NB4 (cell line): ENCODE data around the gene RETREG3.

Source experiments
- DNase-seq: peaks from one replicate; pipeline ENCODE4 v3.0.0; 2010; ENCODE audit warnings: low read depth
- H3K4me3 ChIP-seq: one replicate; pipeline ENCODE4 v1.5.1; 2011; ENCODE audit warnings: mild to moderate bottlenecking, low read depth, low read length, moderate library complexity
- MYC ChIP-seq: IDR thresholded peaks from 2 replicates; pipeline ENCODE4 v1.6.1; 2011; ENCODE audit warnings: low read depth, low read length
- POLR2A ChIP-seq: IDR thresholded peaks from 2 replicates; pipeline ENCODE4 v1.6.1; 2011; ENCODE audit warnings: mild to moderate bottlenecking; ENCODE audit not compliant: insufficient read length; ENCODE audit errors: extremely low read depth
- TF ChIP-seq, protein P1 (sequence below): IDR thresholded peaks from 2 replicates; pipeline ENCODE4 v1.6.1; 2011; ENCODE audit warnings: low read depth, low read length
- TF ChIP-seq, protein P2 (sequence below): IDR thresholded peaks from one replicate; pipeline ENCODE4 v1.5.1; 2012; ENCODE audit warnings: low read depth, low read length

Gene RETREG3

DNA sequence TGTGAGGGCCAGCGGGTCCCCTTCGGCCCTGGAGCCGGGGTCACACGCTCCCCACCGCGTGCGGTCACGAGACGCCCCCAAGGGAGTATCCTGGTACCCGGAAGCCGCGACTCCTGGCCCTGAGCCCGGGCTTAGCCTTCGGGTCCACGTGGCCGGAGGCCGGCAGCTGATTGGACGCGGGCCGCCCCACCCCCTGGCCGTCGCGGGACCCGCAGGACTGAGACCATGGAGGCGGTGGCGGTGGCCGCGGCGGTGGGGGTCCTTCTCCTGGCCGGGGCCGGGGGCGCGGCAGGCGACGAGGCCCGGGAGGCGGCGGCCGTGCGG lies 73.2 kb downstream of the RETREG3 start, which contains the start of gene NAGLU:
Gene NAGLU, plus strand, starts transcription at position 194 of the 324 bp plus-strand sequence. Its CDS starts 32 bp downstream, at position 226.
- peak; percentile 94 for DNase-seq
- TF ChIP-seq, protein P1, sequence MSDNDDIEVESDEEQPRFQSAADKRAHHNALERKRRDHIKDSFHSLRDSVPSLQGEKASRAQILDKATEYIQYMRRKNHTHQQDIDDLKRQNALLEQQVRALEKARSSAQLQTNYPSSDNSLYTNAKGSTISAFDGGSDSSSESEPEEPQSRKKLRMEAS: peak; percentile 98
- TF ChIP-seq MYC (peak; percentile 53; the same call in 1 of the 2 replicates), POLR2A (peak; percentile 44)
- TF ChIP-seq, protein P2, sequence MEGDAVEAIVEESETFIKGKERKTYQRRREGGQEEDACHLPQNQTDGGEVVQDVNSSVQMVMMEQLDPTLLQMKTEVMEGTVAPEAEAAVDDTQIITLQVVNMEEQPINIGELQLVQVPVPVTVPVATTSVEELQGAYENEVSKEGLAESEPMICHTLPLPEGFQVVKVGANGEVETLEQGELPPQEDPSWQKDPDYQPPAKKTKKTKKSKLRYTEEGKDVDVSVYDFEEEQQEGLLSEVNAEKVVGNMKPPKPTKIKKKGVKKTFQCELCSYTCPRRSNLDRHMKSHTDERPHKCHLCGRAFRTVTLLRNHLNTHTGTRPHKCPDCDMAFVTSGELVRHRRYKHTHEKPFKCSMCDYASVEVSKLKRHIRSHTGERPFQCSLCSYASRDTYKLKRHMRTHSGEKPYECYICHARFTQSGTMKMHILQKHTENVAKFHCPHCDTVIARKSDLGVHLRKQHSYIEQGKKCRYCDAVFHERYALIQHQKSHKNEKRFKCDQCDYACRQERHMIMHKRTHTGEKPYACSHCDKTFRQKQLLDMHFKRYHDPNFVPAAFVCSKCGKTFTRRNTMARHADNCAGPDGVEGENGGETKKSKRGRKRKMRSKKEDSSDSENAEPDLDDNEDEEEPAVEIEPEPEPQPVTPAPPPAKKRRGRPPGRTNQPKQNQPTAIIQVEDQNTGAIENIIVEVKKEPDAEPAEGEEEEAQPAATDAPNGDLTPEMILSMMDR: no peak
- peak within 1 kb of the TSS; percentile 85 for H3K4me3 ChIP-seq

DNA sequence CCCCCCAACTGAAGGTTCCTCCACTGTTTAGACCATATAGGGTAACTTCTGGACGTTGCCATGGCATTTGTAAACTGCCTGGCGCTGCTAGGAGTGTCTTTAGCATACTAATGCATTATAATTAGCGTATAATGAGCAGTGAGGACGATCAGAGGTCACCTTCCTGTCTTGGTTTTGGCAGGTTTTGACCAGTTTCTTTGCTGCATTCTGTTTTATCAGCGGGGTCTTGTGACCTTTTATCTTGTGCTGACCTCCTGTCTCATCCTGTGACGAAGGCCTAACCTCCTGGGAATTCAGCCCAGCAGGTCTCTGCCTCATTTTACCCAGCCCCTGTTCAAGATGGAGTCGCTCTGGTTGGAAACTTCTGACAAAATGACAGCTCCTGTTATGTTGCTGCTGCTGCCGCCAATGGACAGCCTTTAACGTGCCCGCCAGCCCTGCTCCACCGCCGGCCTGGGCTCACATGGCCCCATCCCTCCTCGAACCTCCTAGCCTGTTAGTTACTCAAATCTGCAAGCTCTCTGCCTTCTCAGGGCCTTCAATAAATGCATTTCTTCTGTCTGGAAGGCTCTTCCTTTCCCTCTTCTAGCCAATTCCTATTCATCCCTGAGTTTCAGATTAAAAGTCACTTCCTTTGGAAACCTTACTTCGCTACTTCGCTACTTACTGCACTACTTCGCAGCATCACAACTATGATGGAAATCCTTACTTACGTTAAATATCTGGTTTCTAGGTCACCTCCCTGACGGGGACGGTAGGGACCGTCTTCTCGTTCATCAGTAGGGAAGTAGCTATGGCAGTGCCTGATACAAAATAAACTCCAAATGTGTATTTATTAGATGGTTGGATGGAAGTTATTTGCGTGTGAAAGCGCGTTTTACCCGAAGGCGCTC lies 73.8 kb downstream of the RETREG3 start:
- peak; percentile 24 for DNase-seq
- peak overlapping the region; percentile 56 for H3K4me3 ChIP-seq
- TF ChIP-seq, protein P1: no peak
- TF ChIP-seq, protein P2: no peak
- TF ChIP-seq POLR2A: no peak

DNA sequence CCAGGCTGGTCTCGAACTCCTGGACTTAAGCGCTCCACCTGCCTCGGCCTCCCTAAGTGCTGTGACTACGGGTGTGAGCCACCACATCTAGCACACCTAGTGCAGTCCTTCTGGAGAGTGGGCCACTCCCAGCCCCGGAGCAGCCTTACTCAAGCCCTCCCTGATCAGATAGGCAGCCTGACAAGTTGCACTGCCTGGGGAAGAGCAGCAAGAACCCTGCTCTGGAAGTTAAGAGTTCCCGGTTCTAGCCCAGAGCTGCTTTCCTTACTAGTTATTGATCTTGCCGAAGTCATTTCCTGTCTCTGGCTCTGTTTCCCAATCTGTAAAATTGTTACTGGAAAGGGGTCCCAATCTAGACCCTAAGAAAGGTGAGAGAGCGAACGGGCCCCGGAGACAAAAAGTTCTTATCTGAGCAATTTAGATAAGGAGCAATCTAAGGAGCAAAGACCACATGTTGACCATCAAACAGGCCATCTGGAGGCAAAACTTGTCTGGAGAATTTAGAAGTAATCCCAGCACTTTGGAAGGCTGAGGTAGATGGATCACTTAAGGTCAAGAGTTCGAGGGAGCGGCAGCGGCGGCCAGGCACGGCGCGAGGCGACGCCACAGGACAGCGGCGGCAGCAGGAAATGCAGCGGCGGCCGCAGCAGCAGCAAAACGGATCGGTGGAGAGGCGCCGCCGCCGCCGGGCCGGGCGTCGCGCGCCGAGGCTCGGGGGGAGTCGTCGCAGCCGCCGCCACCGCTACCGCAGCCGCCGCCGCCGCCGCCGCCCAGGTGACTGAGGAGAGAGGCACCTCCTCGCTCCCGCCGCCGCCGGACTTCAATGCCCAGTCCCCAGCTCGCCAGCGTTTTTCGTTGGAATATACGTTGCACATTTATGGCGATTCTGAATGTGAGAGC lies 77.5 kb downstream of the RETREG3 start:
- DNase-seq: peak; percentile 80
- H3K4me3 ChIP-seq: peak overlapping the region; percentile 55
- TF ChIP-seq, protein P1: no peak
- TF ChIP-seq MYC (no peak), POLR2A (no peak)
- TF ChIP-seq, protein P2: no peak

DNA sequence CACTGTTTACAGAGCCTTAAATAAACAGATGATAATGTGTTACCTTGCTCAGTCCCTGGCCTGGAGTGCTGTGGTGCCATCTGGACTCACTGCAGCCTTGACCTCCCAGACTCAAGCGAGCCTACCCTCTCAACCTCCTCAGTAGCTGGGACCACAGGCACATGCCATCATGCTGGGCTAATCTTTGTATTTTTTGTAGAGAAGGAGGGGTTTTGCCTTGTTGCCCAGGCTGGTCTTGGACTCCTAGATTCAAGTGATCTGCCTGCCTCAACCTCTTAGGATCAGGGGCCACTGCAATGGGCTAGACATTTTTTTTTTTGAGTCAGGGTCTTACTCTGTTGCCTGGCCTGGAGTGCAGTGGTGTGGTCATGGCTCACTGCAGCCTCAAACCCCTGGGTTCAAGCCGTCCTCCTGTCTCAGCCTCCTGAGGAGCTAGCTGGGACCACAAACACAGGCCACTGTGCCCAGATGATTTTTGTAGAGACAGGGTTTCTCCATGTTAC lies 78.2 kb downstream of the RETREG3 start:
- H3K4me3 ChIP-seq: no peak overlapping the region
- no peak for TF ChIP-seq POLR2A
- TF ChIP-seq, protein P2: no peak
- TF ChIP-seq MYC: no peak
- TF ChIP-seq, protein P1: no peak
- DNase-seq: no peak
